B cell (primary cell): ENCODE results near the gene RNF175.

Experiments
- CTCF ChIP-seq: fragments of 200-600 bp; IDR thresholded peaks from one replicate; pipeline ENCODE4 v1.8.0; 2022; ENCODE audit warnings: antibody characterized with exemption, mild to moderate bottlenecking
- EZH2 ChIP-seq: IDR thresholded peaks from 2 replicates; pipeline ENCODE4 v1.6.1; 2012; ENCODE audit warnings: borderline replicate concordance, low read depth, mild to moderate bottlenecking, moderate library complexity, low read length; ENCODE audit not compliant: insufficient read depth, poor library complexity, severe bottlenecking

- TF ChIP-seq CTCF: no peak
- TF ChIP-seq EZH2: no peak
These were observed 76.1 kb downstream of the RNF175 start for GRCh38 chr4:153683763-153684181.
